GM21723 (cell line): ENCODE data around the gene COL26A1.
"Not testable (repeated sequence)": the region's sequence is repeated elsewhere in the genome, so short reads cannot be mapped to it uniquely, and the experiment has no call there.

Experiments
- ATAC-seq: cut with Tn5 transposase; IDR thresholded peaks from one replicate; pipeline ENCODE4 v1.9.1; 2021; ENCODE audit warnings: mild to moderate bottlenecking, moderate library complexity; ENCODE audit not compliant: unreplicated experiment

COL26A1 gene

GRCh38 chr7:101547022-101547915, 184.6 kb downstream of the COL26A1 start:
- no peak for ATAC-seq

GRCh38 chr7:101547916-101548661, 185.4 kb downstream of the COL26A1 start:
- ATAC-seq: no peak

GRCh38 chr7:101549734-101550133, 187.1 kb downstream of the COL26A1 start:
- ATAC-seq: no peak

GRCh38 chr7:101550641-101551541, 188.2 kb downstream of the COL26A1 start:
- no peak for ATAC-seq

- no peak for ATAC-seq
These were observed 190.5 kb downstream of the COL26A1 start for GRCh38 chr7:101553018-101553770.

GRCh38 chr7:101553771-101554445, 191.2 kb downstream of the COL26A1 start:
- no peak for ATAC-seq

- ATAC-seq: no peak
These were observed 192.1 kb downstream of the COL26A1 start for GRCh38 chr7:101554584-101555268.

- no peak for ATAC-seq
These were observed 192.7 kb downstream of the COL26A1 start for GRCh38 chr7:101555269-101555920.

GRCh38 chr7:101555921-101556275, 193.2 kb downstream of the COL26A1 start:
- no peak for ATAC-seq

GRCh38 chr7:101556453-101556968, 193.8 kb downstream of the COL26A1 start:
- no peak for ATAC-seq

- ATAC-seq: no peak
These were observed 194.7 kb downstream of the COL26A1 start for GRCh38 chr7:101557421-101557820.

GRCh38 chr7:101557978-101558741, 195.5 kb downstream of the COL26A1 start:
- ATAC-seq: no peak

GRCh38 chr7:101558742-101559325, 196.2 kb downstream of the COL26A1 start:
- no peak for ATAC-seq

- no peak for ATAC-seq
These were observed 196.9 kb downstream of the COL26A1 start for GRCh38 chr7:101559586-101559985.

- not testable (repeated sequence) for ATAC-seq
These were observed 197.3 kb downstream of the COL26A1 start for GRCh38 chr7:101560021-101560420.

GRCh38 chr7:101560856-101561255, 198.2 kb downstream of the COL26A1 start:
- no peak for ATAC-seq

- ATAC-seq: not testable (repeated sequence)
These were observed 198.6 kb downstream of the COL26A1 start for GRCh38 chr7:101561293-101561692.
